ENCODE data around the gene PRMT7.
A peak's percentile ranks its signal among the peaks of the same experiment; 100 is the strongest.

Gene PRMT7

GRCh38 chr16:68306633-68307032 is 4.2 kb upstream of the PRMT7 start:
- no peak for DNase-seq (ENCODE audit: low read depth)

- no peak for DNase-seq (ENCODE audit: low read depth)
These were observed 1.0 kb upstream of the PRMT7 start for GRCh38 chr16:68309799-68310198.

DNA sequence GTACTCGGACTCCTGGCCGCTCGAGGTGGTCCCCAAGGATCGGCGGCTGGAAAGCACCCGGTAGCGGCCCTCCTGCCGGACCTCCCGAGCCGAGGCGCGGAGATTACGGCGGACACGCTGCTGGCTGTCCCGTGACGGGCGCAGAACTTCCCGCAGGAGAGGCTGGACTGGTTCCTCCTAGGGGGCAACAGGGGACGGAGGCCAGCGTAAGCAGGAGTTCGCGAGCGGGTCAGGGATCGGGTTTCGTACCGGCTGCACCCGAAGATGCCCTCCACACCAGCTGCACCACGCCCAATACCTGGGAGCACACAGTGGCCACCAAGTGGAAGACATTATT is 414 bp upstream of the PRMT7 start:
- no peak for DNase-seq (ENCODE audit: low read depth)

- no peak for DNase-seq (ENCODE audit: low read depth)
These were observed 2.3 kb downstream of the PRMT7 start for GRCh38 chr16:68313116-68313515.

DNA sequence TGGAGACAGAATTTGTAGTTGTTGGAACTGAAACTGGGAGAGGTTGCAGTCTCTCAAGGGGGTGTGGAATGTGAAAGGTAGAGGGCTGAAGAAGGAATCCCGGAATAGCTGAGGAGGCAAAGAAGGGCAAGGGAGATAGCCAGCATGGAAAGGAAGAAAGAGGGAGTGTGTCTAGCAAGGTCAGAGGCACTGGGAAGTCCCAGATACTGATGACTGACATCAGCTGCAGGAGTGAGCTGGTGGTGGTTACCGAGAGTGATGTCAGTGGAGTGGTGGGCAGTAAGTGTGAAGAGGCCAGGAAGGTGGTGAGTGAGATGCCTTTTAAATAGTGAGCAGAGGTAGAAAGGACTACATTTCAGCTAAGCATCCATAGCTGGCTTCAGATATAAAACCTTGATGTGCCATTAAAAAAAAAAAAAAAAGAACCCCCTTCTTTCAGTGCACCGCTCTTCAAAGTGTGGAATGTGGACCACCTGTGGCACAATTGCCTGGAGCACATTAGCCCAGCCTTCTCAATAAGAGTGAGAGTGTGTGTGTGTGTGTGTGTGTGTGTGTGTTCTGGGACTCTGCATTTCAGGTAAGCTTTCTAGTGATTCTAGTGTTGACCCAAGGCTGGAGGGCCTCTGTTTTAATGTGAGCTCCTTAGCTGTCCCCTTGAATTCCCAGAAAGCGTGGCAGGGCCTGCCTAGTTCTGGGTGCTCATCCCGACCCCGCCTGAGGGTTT is 8.5 kb downstream of the PRMT7 start:
- DNase-seq (ENCODE audit: low read depth): no peak

- no peak for DNase-seq (ENCODE audit: low read depth)
These were observed 13.5 kb downstream of the PRMT7 start for GRCh38 chr16:68324336-68324735.

GRCh38 chr16:68324780-68325357 is 14.1 kb downstream of the PRMT7 start:
- no peak for DNase-seq (ENCODE audit: low read depth)

DNA sequence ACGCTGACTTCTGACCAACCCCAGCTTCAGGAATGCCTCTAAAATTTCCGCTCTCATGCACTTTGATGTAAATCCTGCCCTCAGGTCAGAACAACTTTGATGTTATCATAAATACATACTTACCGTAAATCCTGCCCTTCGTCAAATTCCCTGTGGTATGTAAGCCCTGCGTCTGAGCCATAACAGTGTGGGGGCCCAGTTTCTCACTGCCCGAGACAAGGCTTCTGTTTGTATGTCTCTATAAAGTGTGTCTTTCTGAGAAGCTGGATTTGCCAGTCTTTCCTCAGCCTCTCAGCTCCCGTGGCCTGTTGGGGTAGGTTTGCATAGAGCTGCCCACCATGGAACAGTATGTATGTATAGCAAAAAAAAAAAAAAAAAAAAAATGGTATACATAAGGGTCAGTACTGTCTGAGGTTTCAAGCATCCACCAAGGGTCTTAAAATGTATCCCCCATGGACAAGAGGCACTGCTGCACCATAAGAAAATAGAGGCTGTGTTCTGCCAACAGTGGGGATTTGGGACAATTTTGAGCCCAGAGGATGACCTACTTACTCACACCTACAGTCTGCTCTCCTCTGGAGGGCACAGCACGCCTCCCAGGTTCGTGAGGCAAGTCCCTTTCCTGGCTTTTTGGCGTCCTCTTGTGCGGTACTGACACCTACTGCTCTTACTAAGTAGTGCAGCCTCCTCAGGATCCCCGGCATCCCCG is 17.5 kb downstream of the PRMT7 start:
- peak; percentile 45 for DNase-seq (ENCODE audit: low read depth)

DNA sequence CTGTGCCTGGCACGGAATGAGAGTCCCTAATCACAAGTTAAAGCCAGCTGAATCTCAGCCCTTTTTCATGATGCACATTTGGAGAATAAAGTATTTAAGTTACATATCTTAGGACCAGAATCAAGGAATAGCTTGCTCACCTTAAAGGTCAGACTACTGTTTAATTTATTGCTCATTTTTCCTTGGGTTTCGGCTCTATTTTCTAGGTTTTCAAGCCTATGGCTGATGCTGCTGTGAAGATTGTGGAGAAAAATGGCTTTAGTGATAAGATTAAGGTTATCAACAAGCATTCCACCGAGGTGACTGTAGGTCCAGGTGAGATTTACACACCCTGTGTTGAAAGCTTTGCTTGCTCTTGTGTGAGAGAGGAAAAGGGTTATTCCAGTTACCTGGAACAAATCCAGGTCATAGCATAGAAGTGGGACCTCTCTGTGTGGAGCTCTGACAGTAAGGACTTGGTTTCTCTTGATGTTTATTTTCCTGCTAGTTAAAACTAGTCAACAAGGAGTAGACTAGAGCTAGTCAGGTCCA is 18.1 kb downstream of the PRMT7 start:
- DNase-seq (ENCODE audit: low read depth): no peak

DNA sequence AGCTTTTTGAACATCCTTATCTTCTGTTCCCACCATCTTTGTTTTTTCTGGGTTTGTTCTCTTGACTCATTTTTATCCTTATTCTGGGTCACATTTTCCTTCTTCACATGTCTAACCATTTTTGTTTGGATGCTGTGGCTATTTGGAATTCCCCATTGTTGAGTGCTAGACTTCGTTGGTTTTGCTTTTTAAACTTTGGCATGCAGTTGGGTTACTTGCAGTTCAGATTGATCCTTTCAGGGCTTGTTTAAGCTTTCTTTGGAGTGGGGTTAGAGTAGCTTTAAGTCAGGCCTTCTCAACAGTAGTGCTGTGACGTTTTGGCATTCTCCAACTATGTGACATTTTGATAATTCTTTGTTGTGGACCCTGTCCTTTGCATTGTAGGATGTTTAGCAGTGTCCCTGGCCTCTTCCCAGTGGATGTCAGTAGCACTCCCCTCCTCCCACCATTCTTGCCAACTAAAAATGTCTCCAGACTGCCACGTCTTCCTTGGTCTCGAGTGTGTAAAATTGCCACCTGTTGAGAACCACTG is 21.1 kb downstream of the PRMT7 start:
- no peak for DNase-seq (ENCODE audit: low read depth)

DNA sequence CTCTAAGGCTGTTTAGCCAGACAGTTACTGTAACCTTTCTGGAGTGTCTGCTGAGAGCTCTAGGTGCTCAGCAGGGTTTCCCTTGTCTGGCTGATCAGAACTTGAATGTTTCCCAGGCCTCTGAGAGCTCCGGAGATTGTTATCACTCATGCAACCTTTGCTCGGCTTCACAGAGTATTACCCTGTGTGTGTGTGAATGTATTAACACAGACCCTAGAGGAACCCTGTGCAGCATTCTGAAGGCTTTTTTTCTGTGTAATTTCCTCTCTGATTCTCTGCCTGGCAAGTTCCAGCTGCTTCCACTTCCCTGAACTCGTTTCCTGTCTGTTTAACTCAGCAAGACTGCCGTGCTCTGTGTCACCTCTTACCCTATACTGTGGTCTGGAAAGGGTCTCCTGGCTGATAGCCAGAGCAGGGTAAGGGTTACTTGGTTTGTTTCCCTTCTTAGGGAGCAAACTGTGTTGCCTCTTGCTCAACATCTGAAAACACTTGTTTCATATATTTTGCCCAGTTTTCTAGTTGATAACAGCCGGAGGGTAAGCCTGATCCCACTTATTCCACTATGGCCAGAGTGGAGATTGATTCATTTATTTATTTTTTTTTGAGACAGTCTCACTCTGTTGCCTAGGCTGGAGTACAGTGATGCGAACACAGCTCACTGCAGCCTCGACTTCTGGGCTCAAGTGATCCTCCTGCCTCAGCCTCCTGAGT is 21.7 kb downstream of the PRMT7 start:
- no peak for DNase-seq (ENCODE audit: low read depth)

- no peak for DNase-seq (ENCODE audit: low read depth)
These were observed 24.4 kb downstream of the PRMT7 start for GRCh38 chr16:68335175-68335574.

DNA sequence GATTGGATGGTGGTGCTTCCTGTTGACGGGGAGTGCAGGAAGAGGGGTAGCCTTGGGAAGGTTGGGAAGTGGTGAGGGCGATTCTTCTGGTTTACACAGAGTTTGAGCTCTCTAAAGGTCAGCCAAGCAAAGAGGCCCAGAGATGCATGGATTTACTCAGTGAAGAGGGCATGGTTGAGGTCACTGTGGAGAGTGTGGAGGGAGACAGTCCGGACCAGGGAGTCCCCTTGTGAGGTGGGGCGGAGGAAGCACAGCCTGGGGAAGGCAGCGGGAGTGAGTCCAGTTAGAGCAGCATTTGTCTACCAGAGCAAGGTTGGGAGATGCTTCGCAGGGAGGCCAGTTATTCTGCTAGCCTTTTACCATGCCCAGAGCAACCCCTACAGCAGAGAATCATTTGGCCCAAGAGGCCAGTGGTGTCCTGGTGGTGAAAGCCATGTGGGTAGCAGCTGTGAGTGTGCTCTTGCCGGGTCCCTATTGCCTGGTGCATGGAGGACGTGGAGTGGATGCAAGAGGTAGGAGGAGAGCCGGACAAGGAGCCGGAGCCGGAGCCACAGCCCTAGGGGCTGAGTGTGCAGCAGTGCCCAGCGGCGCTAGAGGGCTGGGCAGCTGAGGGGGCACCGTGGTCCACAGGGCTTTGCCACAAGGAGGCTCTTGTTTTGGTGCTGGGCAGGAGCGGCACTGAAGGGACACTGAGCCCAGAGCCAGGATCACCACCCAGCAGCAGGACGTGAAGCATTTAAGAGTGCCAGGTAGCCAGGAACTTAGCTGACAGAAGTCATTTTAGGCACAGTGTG is 27.7 kb downstream of the PRMT7 start:
- no peak for DNase-seq (ENCODE audit: low read depth)

DNA sequence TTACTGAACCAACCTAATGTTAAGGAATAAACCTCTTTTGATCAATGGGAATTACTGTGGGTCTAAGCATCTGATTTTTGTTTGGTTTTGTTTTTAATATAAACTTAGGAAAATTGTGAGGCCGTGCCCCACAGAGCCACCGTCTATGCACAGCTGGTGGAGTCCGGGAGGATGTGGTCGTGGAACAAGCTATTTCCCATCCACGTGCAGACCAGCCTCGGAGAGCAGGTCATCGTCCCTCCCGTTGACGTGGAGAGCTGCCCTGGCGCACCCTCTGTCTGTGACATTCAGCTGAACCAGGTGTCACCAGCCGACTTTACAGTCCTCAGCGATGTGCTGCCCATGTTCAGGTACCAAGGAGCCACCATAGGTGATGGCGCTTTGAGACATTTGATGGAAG is 28.4 kb downstream of the PRMT7 start:
- no peak for DNase-seq (ENCODE audit: low read depth)

DNA sequence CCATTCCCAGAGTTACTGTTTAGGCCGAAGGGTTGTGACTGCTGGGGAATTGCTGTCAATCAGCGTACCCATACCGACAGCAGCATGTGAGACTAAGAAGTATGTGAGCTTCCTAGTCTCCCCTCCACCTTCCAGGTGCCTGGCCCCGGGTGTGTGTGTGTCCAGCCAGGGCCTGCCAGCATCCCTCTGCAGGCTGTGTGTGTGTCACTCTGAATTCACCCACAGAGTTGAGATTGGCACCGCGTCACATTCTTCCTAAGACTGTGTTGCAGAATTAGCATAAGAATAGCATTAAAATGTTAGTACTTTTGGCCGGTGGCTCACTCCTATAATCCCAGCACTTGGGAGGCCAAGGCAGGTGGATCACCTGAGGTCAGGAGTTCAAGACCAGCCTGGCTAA is 31.8 kb downstream of the PRMT7 start:
- no peak for DNase-seq (ENCODE audit: low read depth)

- DNase-seq (ENCODE audit: low read depth): no peak
These were observed 32.3 kb downstream of the PRMT7 start for GRCh38 chr16:68343137-68343536.

DNA sequence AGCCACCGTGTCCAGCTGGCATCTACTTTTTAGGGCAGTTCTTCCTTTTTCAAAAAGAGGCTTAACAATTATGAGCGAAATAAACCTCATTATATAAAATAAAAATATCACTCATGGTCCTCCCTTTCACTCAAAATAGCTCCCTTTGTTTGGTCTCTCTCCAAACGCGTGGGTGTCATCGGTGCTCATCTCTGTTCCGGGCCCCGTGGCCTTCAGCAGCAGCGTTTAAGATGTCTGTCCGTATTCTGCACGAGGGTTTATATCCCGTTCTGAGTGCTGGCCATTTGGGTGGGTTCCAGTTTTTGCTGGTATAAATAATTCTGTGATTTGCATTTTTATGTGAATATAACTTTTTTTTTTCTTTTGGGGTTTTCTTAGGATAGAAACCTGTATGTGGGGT is 33.4 kb downstream of the PRMT7 start:
- no peak for DNase-seq (ENCODE audit: low read depth)

DNA sequence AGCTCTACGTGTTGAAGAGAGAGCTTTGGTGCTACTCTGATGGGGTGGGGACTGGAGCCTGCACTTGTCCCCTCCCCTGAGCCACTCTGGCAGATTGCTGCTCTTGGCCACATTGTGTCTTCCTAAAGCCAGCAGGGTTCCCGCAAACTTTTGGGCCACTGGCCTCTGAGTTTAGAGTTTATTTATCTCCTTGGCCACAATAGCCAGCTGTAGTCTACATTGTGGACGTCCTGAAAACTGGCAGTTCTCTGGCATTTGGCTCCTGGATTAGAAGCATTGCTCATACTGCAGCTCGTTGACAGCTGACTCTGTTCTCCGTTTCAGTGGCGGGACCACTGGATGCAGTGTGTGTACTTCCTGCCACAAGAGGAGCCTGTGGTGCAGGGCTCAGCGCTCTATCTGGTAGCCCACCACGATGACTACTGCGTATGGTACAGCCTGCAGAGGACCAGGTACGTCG is 34.6 kb downstream of the PRMT7 start:
- no peak for DNase-seq (ENCODE audit: low read depth)

GRCh38 chr16:68345958-68346635 is 35.3 kb downstream of the PRMT7 start:
- no peak for DNase-seq (ENCODE audit: low read depth)

DNA sequence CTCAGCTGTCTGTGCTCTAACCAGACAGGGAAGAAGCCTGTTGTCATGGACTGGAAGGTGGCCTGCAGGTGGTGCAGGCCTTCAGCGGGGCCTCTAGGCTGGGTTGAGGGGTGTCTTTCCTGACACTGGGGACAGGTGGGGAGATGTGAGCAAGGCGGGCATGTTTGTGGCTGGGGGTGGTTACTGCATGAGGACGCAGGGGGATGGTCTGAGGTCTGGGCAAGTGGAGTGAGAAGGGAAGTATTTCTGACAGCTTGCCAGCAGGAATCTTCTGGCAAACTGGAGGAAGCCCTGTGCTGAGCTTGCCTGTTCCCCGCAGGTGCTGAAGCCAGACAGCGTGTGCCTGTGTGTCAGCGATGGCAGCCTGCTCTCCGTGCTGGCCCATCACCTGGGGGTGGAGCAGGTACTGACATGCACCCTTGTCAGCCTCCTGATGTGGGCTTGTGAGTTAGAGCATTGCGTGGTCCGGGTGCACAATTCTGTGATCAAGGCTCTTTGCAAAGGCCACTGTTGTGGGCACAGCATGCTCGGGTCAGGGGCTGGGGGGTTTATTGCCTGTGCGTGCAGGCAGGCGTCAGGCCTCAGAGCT is 36.2 kb downstream of the PRMT7 start:
- no peak for DNase-seq (ENCODE audit: low read depth)

- DNase-seq (ENCODE audit: low read depth): no peak
These were observed 36.8 kb downstream of the PRMT7 start for GRCh38 chr16:68347605-68348004.

Data from stimulated activated CD8-positive, alpha-beta memory T cell treated with anti-CD3 and anti-CD28 coated beads, Interleukin-7, amount 100 ng/mL, for 24 hours (primary cell).